HEK293 (cell line): ENCODE data around the gene AMPH.

Experiments used
- CTCF ChIA-PET: fragments of 350-600 bp; formaldehyde crosslinking; extraction: SDS; loops from one replicate; lab custom pipeline; 2021; ENCODE audit warnings: antibody characterized with exemption; lab: Yijun Ruan, JAX
- POLR2A ChIA-PET: fragments of 300-600 bp; formaldehyde crosslinking; extraction: SDS; loops from one replicate; lab custom pipeline; 2020; ENCODE audit warnings: antibody characterized with exemption, inconsistent platforms; lab: Yijun Ruan, JAX
- H3K27ac ChIP-seq: fragments of 200-500 bp; sonication (Bioruptor generic); 2 replicates; pipeline ENCODE4 v1.5.1; 2014; ENCODE audit warnings: low read depth, low read length, control low read depth, inconsistent platforms; ENCODE audit errors: extremely low read depth
- H3K36me3 ChIP-seq, 2 experiments: fragments of 200-500 bp in 1 of 2; sonication (Bioruptor generic) in 1 of 2; 1 replicate in 1 of 2; 2 replicates in 1 of 2; pipeline ENCODE4 v1.5.1; 2014 to 2017; ENCODE audit warnings: inconsistent platforms in 2 of 2, low read length in 2 of 2; ENCODE audit not compliant: control insufficient read depth in 2 of 2, insufficient read depth in 1 of 2
- H3K4me1 ChIP-seq: fragments of 200-500 bp; sonication (Bioruptor generic); 2 replicates; pipeline ENCODE4 v1.5.1; 2014; ENCODE audit warnings: mild to moderate bottlenecking, low read length, inconsistent platforms; ENCODE audit not compliant: control insufficient read depth, insufficient read depth
- H3K4me3 ChIP-seq: 2 replicates; pipeline ENCODE4 v1.5.1; 2011; ENCODE audit warnings: low read depth, mild to moderate bottlenecking, control low read depth, low read length, moderate library complexity
- H3K9me3 ChIP-seq: fragments of 200-500 bp; sonication (Bioruptor generic); 2 replicates; pipeline ENCODE4 v1.5.1; 2014; ENCODE audit warnings: low read depth, low read length, inconsistent platforms; ENCODE audit not compliant: control insufficient read depth, insufficient read depth
- MEIS1 ChIP-seq: sonication (generic); formaldehyde crosslinking; IDR thresholded peaks from 2 replicates; pipeline ENCODE4 v1.8.1; 2022; ENCODE audit warnings: missing genetic modification reagents, mild to moderate bottlenecking, borderline replicate concordance
- MZF1 ChIP-seq: fragments of 450-650 bp; formaldehyde crosslinking; IDR thresholded peaks from 2 replicates; pipeline ENCODE4 v1.5.1; 2017; ENCODE audit warnings: missing biosample characterization, missing genetic modification characterization, borderline replicate concordance
- TSHZ1 ChIP-seq: fragments of 450-650 bp; formaldehyde crosslinking; IDR thresholded peaks from 2 replicates; pipeline ENCODE4 v1.5.1; 2016; ENCODE audit warnings: missing biosample characterization, missing genetic modification characterization, borderline replicate concordance
- ZIC2 ChIP-seq: fragments of 450-650 bp; formaldehyde crosslinking; IDR thresholded peaks from 2 replicates; pipeline ENCODE4 v1.5.1; 2016; ENCODE audit warnings: missing biosample characterization, missing genetic modification characterization
- ZNF140 ChIP-seq: fragments of 450-650 bp; formaldehyde crosslinking; IDR thresholded peaks from 2 replicates; pipeline ENCODE4 v1.5.1; 2016; ENCODE audit warnings: missing biosample characterization, missing genetic modification characterization
- ZNF169 ChIP-seq: fragments of 450-650 bp; formaldehyde crosslinking; IDR thresholded peaks from 2 replicates; pipeline ENCODE4 v1.5.1; 2016; ENCODE audit warnings: missing biosample characterization, missing genetic modification characterization
- ZNF202 ChIP-seq: fragments of 450-650 bp; formaldehyde crosslinking; IDR thresholded peaks from 2 replicates; pipeline ENCODE4 v1.5.1; 2016; ENCODE audit warnings: missing biosample characterization, missing genetic modification characterization, borderline replicate concordance
- ZNF311 ChIP-seq: fragments of 450-650 bp; formaldehyde crosslinking; IDR thresholded peaks from 2 replicates; pipeline ENCODE4 v1.5.1; 2017; ENCODE audit warnings: missing biosample characterization, missing genetic modification characterization, borderline replicate concordance
- ZNF341 ChIP-seq: fragments of 450-650 bp; formaldehyde crosslinking; IDR thresholded peaks from 2 replicates; pipeline ENCODE4; 2016; ENCODE audit warnings: low read depth, missing biosample characterization, missing genetic modification characterization
- ZNF354C ChIP-seq: fragments of 450-650 bp; formaldehyde crosslinking; IDR thresholded peaks from 2 replicates; pipeline ENCODE4 v1.5.1; 2016; ENCODE audit warnings: missing biosample characterization, missing genetic modification characterization, low read depth, borderline replicate concordance
- ZNF391 ChIP-seq: fragments of 450-650 bp; formaldehyde crosslinking; IDR thresholded peaks from 2 replicates; pipeline ENCODE4 v1.5.1; 2016; ENCODE audit warnings: low read depth, missing biosample characterization, missing genetic modification characterization, borderline replicate concordance
- ZNF501 ChIP-seq: fragments of 450-650 bp; formaldehyde crosslinking; IDR thresholded peaks from 2 replicates; pipeline ENCODE4 v1.5.1; 2016; ENCODE audit warnings: missing biosample characterization, missing genetic modification characterization
- ZNF510 ChIP-seq: fragments of 450-650 bp; formaldehyde crosslinking; IDR thresholded peaks from 2 replicates; pipeline ENCODE4 v1.5.1; 2018; ENCODE audit warnings: mild to moderate bottlenecking, missing genetic modification characterization, missing biosample characterization; ENCODE audit not compliant: insufficient replicate concordance
- ZNF529 ChIP-seq: fragments of 450-650 bp; formaldehyde crosslinking; IDR thresholded peaks from 2 replicates; pipeline ENCODE4 v1.5.1; 2017; ENCODE audit warnings: missing genetic modification characterization, missing biosample characterization; ENCODE audit not compliant: insufficient replicate concordance
- ZNF600 ChIP-seq: fragments of 450-650 bp; formaldehyde crosslinking; IDR thresholded peaks from 2 replicates; pipeline ENCODE4 v1.5.1; 2016; ENCODE audit warnings: missing biosample characterization, missing genetic modification characterization
- ZNF621 ChIP-seq: fragments of 450-650 bp; formaldehyde crosslinking; IDR thresholded peaks from 2 replicates; pipeline ENCODE4 v1.5.1; 2017; ENCODE audit warnings: missing biosample characterization, missing genetic modification characterization
- ZNF624 ChIP-seq: fragments of 450-650 bp; formaldehyde crosslinking; IDR thresholded peaks from 2 replicates; pipeline ENCODE4 v1.5.1; 2017; ENCODE audit warnings: missing biosample characterization, missing genetic modification characterization
- ZNF629 ChIP-seq: fragments of 450-650 bp; formaldehyde crosslinking; IDR thresholded peaks from 2 replicates; pipeline ENCODE4 v1.5.1; 2017; ENCODE audit warnings: missing biosample characterization, missing genetic modification characterization
- ZNF677 ChIP-seq: fragments of 450-650 bp; IDR thresholded peaks from 2 replicates; pipeline ENCODE4 v1.5.0; 2018; ENCODE audit warnings: missing biosample characterization, mild to moderate bottlenecking, missing genetic modification characterization, moderate library complexity
- ZNF777 ChIP-seq: fragments of 450-650 bp; formaldehyde crosslinking; IDR thresholded peaks from 2 replicates; pipeline ENCODE4 v1.5.1; 2017; ENCODE audit warnings: missing biosample characterization, missing genetic modification characterization, borderline replicate concordance
- ZNF843 ChIP-seq: fragments of 450-650 bp; formaldehyde crosslinking; IDR thresholded peaks from 2 replicates; pipeline ENCODE4 v1.5.1; 2016; ENCODE audit warnings: missing biosample characterization, missing genetic modification characterization
- TF ChIP-seq, protein P1 (sequence below): fragments of 450-650 bp; formaldehyde crosslinking; conservative IDR thresholded peaks from 2 replicates; pipeline ENCODE4 v1.5.1; 2016; ENCODE audit warnings: low read depth, missing biosample characterization, missing genetic modification characterization
- TF ChIP-seq, protein P2 (sequence below): fragments of 450-650 bp; formaldehyde crosslinking; IDR thresholded peaks from 2 replicates; pipeline ENCODE4 v1.5.1; 2016; ENCODE audit warnings: missing biosample characterization, missing genetic modification characterization
- TF ChIP-seq, protein P3 (sequence below): fragments of 450-650 bp; formaldehyde crosslinking; IDR thresholded peaks from 2 replicates; pipeline ENCODE4 v1.5.1; 2016; ENCODE audit warnings: missing biosample characterization, missing genetic modification characterization

Gene AMPH

GRCh38 chr7:38453168-38453567 is 178.0 kb downstream of the AMPH start:
- H3K4me1 ChIP-seq = no peaks in the 10 kb centered on the region
- no peak overlapping the region for H3K4me3 ChIP-seq
- ChIA-PET CTCF (interaction anchor here (0.7 to 2.7 kb wide), 6 partner anchors 15 to 460 kb away, joined by 3 to 22 read pairs (median 4); no protein-coding TSS in a partner anchor), POLR2A (no interaction called here)
- no peaks in the 10 kb centered on the region for H3K9me3 ChIP-seq
- H3K36me3 ChIP-seq = no peaks in the 10 kb centered on the region
- no peak overlapping the region for H3K27ac ChIP-seq
- no peak for TF ChIP-seq ZNF169 (tag by site-specific recombination)
- no peak for TF ChIP-seq ZNF600
- no peak for TF ChIP-seq ZNF354C (tag by site-specific recombination)
- no peak for TF ChIP-seq ZNF510 (tag by site-specific recombination)
- no peak for TF ChIP-seq ZIC2 (tag by site-specific recombination)
- TF ChIP-seq MZF1 (tag by site-specific recombination) = no peak
- TF ChIP-seq ZNF391 = no peak
- TF ChIP-seq ZNF843 = no peak
- TF ChIP-seq ZNF501 (tag by site-specific recombination) = no peak
- TF ChIP-seq ZNF677 (tag by site-specific recombination) = no peak
- TF ChIP-seq ZNF341 (tag by site-specific recombination) = no peak
- TF ChIP-seq ZNF629 (tag by site-specific recombination) = no peak
- no peak for TF ChIP-seq ZNF311 (tag by site-specific recombination)
- TF ChIP-seq ZNF777 = no peak
- TF ChIP-seq ZNF529 (tag by site-specific recombination) = no peak
- no peak for TF ChIP-seq ZNF624 (tag by site-specific recombination)

- no peaks in the 10 kb centered on the region for H3K9me3 ChIP-seq
- POLR2A ChIA-PET = no interaction called here
- H3K27ac ChIP-seq = no peak overlapping the region
- H3K4me1 ChIP-seq = no peaks in the 10 kb centered on the region
- no peak overlapping the region for H3K4me3 ChIP-seq
- CTCF ChIA-PET = interaction anchor here (0.7 to 2.7 kb wide), 7 partner anchors 14 to 461 kb away, joined by 3 to 22 read pairs (median 4); no protein-coding TSS in a partner anchor
- no peaks in the 10 kb centered on the region for H3K36me3 ChIP-seq
- TF ChIP-seq, protein P1, sequence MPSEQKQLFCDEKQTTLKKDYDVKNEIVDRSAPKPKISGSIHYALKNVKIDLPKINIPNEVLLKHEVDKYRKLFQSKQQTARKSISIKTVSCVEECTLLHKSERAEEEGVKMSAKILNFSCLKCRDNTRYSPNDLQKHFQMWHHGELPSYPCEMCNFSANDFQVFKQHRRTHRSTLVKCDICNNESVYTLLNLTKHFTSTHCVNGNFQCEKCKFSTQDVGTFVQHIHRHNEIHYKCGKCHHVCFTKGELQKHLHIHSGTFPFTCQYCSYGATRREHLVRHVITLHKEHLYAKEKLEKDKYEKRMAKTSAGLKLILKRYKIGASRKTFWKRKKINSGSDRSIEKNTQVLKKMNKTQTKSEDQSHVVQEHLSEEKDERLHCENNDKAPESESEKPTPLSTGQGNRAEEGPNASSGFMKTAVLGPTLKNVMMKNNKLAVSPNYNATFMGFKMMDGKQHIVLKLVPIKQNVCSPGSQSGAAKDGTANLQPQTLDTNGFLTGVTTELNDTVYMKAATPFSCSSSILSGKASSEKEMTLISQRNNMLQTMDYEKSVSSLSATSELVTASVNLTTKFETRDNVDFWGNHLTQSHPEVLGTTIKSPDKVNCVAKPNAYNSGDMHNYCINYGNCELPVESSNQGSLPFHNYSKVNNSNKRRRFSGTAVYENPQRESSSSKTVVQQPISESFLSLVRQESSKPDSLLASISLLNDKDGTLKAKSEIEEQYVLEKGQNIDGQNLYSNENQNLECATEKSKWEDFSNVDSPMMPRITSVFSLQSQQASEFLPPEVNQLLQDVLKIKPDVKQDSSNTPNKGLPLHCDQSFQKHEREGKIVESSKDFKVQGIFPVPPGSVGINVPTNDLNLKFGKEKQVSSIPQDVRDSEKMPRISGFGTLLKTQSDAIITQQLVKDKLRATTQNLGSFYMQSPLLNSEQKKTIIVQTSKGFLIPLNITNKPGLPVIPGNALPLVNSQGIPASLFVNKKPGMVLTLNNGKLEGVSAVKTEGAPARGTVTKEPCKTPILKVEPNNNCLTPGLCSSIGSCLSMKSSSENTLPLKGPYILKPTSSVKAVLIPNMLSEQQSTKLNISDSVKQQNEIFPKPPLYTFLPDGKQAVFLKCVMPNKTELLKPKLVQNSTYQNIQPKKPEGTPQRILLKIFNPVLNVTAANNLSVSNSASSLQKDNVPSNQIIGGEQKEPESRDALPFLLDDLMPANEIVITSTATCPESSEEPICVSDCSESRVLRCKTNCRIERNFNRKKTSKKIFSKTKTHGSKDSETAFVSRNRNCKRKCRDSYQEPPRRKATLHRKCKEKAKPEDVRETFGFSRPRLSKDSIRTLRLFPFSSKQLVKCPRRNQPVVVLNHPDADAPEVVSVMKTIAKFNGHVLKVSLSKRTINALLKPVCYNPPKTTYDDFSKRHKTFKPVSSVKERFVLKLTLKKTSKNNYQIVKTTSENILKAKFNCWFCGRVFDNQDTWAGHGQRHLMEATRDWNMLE (tag by site-specific recombination) = no peak
- no peak for TF ChIP-seq MEIS1 (CRISPR knock-in tag)
- TF ChIP-seq ZNF621 (tag by site-specific recombination) = no peak
- TF ChIP-seq ZNF202 (tag by site-specific recombination) = no peak
- TF ChIP-seq TSHZ1 (tag by site-specific recombination) = no peak
- TF ChIP-seq, protein P2, sequence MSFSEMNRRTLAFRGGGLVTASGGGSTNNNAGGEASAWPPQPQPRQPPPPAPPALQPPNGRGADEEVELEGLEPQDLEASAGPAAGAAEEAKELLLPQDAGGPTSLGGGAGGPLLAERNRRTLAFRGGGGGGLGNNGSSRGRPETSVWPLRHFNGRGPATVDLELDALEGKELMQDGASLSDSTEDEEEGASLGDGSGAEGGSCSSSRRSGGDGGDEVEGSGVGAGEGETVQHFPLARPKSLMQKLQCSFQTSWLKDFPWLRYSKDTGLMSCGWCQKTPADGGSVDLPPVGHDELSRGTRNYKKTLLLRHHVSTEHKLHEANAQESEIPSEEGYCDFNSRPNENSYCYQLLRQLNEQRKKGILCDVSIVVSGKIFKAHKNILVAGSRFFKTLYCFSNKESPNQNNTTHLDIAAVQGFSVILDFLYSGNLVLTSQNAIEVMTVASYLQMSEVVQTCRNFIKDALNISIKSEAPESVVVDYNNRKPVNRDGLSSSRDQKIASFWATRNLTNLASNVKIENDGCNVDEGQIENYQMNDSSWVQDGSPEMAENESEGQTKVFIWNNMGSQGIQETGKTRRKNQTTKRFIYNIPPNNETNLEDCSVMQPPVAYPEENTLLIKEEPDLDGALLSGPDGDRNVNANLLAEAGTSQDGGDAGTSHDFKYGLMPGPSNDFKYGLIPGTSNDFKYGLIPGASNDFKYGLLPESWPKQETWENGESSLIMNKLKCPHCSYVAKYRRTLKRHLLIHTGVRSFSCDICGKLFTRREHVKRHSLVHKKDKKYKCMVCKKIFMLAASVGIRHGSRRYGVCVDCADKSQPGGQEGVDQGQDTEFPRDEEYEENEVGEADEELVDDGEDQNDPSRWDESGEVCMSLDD (tag by site-specific recombination) = no peak
- no peak for TF ChIP-seq ZNF140
- TF ChIP-seq, protein P3, sequence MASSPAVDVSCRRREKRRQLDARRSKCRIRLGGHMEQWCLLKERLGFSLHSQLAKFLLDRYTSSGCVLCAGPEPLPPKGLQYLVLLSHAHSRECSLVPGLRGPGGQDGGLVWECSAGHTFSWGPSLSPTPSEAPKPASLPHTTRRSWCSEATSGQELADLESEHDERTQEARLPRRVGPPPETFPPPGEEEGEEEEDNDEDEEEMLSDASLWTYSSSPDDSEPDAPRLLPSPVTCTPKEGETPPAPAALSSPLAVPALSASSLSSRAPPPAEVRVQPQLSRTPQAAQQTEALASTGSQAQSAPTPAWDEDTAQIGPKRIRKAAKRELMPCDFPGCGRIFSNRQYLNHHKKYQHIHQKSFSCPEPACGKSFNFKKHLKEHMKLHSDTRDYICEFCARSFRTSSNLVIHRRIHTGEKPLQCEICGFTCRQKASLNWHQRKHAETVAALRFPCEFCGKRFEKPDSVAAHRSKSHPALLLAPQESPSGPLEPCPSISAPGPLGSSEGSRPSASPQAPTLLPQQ (tag by site-specific recombination) = no peak
These were observed 178.5 kb downstream of the AMPH start for GRCh38 chr7:38452681-38453108.
